ENCODE measurements around the gene NME7. TPM values are rescaled to one million over a fixed set of nuclear protein-coding genes. Genes with fewer than 3 reads are reported as not detected.
A peak's percentile ranks its signal among the peaks of the same experiment; 100 is the strongest.
"Not testable (repeated sequence)": the region's sequence is repeated elsewhere in the genome, so short reads cannot be mapped to it uniquely, and the experiment has no call there.

NME7 gene
- total and polyA plus RNA-seq, 10 donors = 4.0 to 22.0 (median 9.7) TPM

- H3K27ac ChIP-seq = no peak overlapping the region
- no peak for DNase-seq
- H3K36me3 ChIP-seq = peaks cover 0 to 6% (median 0%) of the 10 kb centered on the region in 6 donors
- H3K27me3 ChIP-seq (replicated peaks in 1 of 7) = no peaks in the 10 kb centered on the region
- TF ChIP-seq CTCF (IDR thresholded peaks at IDR 0.05 in 8 of 11, conservative IDR thresholded peaks at IDR 0.05 in 3 of 11) (no peak), POLR2AphosphoS5 (IDR thresholded peaks at IDR 0.05) (no peak), POLR2A (IDR thresholded peaks at IDR 0.05) (no peak)
- WGBS, 5 donors = 71 to 95% (median 84%) methylated on average over 5 of the region's 5 CpGs
- peaks cover 0 to 7% (median 0%) of the 10 kb centered on the region in 8 donors for H3K9me3 ChIP-seq
- H3K4me1 ChIP-seq = no peaks in the 10 kb centered on the region
- H3K4me3 ChIP-seq = no peak overlapping the region
- intact Hi-C loops (cut with DNase I; ENCODE audit: low total_unique reads) = no loop called here
Measured at GRCh38 chr1:169340882-169341281, 26.7 kb downstream of the NME7 start.

DNA sequence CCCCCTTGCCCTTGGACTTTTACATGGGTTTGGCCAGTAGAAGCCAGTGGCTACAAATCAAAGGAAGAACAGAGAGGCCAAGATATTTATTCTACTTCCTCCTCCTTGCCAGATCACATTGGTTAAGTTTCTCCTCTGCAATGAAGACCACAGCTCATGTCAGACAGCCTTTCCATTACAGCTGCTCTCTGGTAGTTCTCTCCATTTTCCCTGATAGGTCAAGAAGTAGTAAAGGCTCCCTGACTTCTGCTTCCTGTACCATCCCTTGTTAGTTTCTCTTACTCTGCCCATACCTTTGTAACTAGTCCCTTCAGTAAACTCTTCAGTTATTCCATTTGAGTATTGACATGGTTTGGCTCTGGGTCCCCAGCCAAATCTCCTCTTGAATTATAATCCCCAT is 27.8 kb downstream of the NME7 start:
- H3K4me1 ChIP-seq = no peaks in the 10 kb centered on the region
- DNase-seq = no peak
- H3K27me3 ChIP-seq (replicated peaks in 1 of 7) = no peaks in the 10 kb centered on the region
- H3K36me3 ChIP-seq = peaks cover 0 to 11% (median 0%) of the 10 kb centered on the region in 6 donors
- no peak overlapping the region for H3K27ac ChIP-seq
- H3K9me3 ChIP-seq = peaks cover 0 to 13% (median 2%) of the 10 kb centered on the region in 8 donors
- intact Hi-C loops (cut with DNase I; ENCODE audit: low total_unique reads) = no loop called here
- H3K4me3 ChIP-seq = no peak overlapping the region
- no peak for TF ChIP-seq POLR2A (IDR thresholded peaks at IDR 0.05)
- TF ChIP-seq CTCF (IDR thresholded peaks at IDR 0.05 in 8 of 11, conservative IDR thresholded peaks at IDR 0.05 in 3 of 11) = no peak
- TF ChIP-seq POLR2AphosphoS5 (IDR thresholded peaks at IDR 0.05) = no peak

DNA sequence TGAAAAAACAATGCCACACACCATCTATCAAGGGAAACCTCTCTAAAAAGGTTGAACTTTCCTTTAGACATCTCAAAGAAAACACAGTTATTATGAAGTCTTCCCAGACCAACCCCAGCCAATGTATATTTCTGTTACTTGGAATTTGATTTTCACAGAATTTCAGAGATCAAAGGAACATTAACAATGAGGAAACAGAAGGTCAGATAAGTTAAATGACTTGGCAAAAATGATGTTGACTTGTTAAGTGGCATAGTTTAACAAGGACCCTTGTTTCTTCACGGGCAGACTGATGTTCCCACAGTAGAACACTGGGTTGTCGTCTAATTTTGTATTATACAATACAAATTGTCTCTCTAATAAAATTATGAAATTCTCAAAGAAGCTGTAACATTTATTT is 29.0 kb downstream of the NME7 start:
- Histone ChIP-seq H3K36me3 (peaks cover 0 to 11% (median 0%) of the 10 kb centered on the region in 6 donors), H3K27me3 (replicated peaks in 1 of 7) (no peaks in the 10 kb centered on the region), H3K27ac (no peak overlapping the region), H3K4me3 (no peak overlapping the region), H3K4me1 (no peaks in the 10 kb centered on the region), H3K9me3 (peaks cover 0 to 14% (median 2%) of the 10 kb centered on the region in 8 donors)
- TF ChIP-seq POLR2AphosphoS5 (IDR thresholded peaks at IDR 0.05) (no peak), CTCF (IDR thresholded peaks at IDR 0.05 in 8 of 11, conservative IDR thresholded peaks at IDR 0.05 in 3 of 11) (no peak)
- WGBS, 5 donors = 28 to 54% (median 30%) methylated on average over 2 of the region's 2 CpGs
- intact Hi-C loops (cut with DNase I; ENCODE audit: low total_unique reads) = no loop called here
- DNase-seq = no peak

- 95 to 98% (median 97%) methylated on average over 21 to 35 of the region's 35 CpGs for WGBS, 5 donors
- H3K4me3 ChIP-seq; H3K4me1 ChIP-seq; intact Hi-C loops (cut with DNase I; ENCODE audit: low total_unique reads); H3K27me3 ChIP-seq (replicated peaks in 1 of 7); H3K27ac ChIP-seq: not testable (repeated sequence)
- peaks cover 0 to 19% (median 3%) of the 10 kb centered on the region in 8 donors for H3K9me3 ChIP-seq
- peak; percentile 71 for DNase-seq
- H3K36me3 ChIP-seq = peaks cover 0 to 11% (median 0%) of the 10 kb centered on the region in 6 donors
Measured at GRCh38 chr1:169336947-169337715, 30.5 kb downstream of the NME7 start.

DNA sequence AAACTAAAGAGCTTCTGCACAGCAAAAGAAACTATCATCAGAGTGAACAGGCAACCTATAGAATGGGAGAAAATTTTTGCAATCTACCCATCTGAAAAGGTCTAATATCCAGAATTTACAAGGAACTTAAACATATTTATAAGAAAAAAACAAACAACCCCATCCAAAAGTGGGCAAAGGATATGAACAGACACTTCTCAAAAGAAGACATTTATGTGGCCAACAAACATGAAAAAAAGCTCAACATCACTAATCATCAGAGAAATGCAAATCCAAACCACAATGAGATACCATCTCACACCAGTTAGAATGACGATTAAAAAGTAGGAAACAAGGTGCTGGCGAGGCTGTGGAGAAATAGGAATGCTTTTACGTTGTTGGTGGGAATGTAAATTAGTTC is 32.9 kb downstream of the NME7 start:
- Histone ChIP-seq H3K36me3 (peaks cover 0 to 11% (median 0%) of the 10 kb centered on the region in 6 donors), H3K9me3 (peaks cover 0 to 43% (median 25%) of the 10 kb centered on the region in 8 donors)
- DNase-seq; H3K27me3 ChIP-seq (replicated peaks in 1 of 7); H3K4me1 ChIP-seq; H3K4me3 ChIP-seq; intact Hi-C loops (cut with DNase I; ENCODE audit: low total_unique reads); H3K27ac ChIP-seq: not testable (repeated sequence)
- 87 to 92% (median 90%) methylated on average over 3 of the region's 3 CpGs for WGBS, 5 donors
